H1 (cell line): Measurements from ENCODE around the gene SLC9A3. TPM values are rescaled to one million over a fixed set of nuclear protein-coding genes. Genes with fewer than 3 reads are reported as not detected.

Source experiments
- CTCF ChIA-PET: fragments of 300-600 bp; sonication (Branson Sonifier 250); formaldehyde crosslinking; loops from one replicate; lab custom pipeline; 2021; ENCODE audit not compliant: partially characterized antibody; lab: Charles Lee
- POLR2A ChIA-PET: fragments of 300-600 bp; sonication (Branson Sonifier 250); formaldehyde crosslinking; loops from one replicate; lab custom pipeline; 2021; ENCODE audit warnings: inconsistent platforms; ENCODE audit not compliant: partially characterized antibody; lab: Charles Lee
- DNase-seq, 2 experiments: peaks; one replicate each; pipeline versions ENCODE4 v3.0.0 to v3.0.0-alpha.2; 2010 to 2022; ENCODE audit warnings: low spot score in 2 of 2, low read depth in 1 of 2, mixed read lengths in 1 of 2
- FAIRE-seq: peaks from 2 replicates; lab custom pipeline; 2011; peaks lifted over from hg19 to GRCh38; lab: Jason Lieb, UNC
- H2AFZ ChIP-seq: 2 replicates; pipeline ENCODE4 v1.8.1; 2012; ENCODE audit warnings: low read length, inconsistent platforms
- H2AK5ac ChIP-seq: 2 replicates; pipeline ENCODE4 v1.6.1; 2013; ENCODE audit warnings: low read depth, low read length
- H2BK120ac ChIP-seq: replicated peaks from 2 replicates; pipeline ENCODE3; 2013; ENCODE audit warnings: low read depth, low read length, inconsistent platforms
- H2BK12ac ChIP-seq: 2 replicates; pipeline ENCODE4 v1.6.1; 2013; ENCODE audit warnings: low read depth, low read length
- H2BK15ac ChIP-seq: 2 replicates; pipeline ENCODE4 v1.6.1; 2013; ENCODE audit warnings: low read length
- H2BK20ac ChIP-seq: 2 replicates; pipeline ENCODE4 v1.6.1; 2013; ENCODE audit warnings: low read length
- H2BK5ac ChIP-seq: 2 replicates; pipeline ENCODE4 v1.6.1; 2013; ENCODE audit warnings: low read depth, low read length
- H3K14ac ChIP-seq: 2 replicates; pipeline ENCODE4 v1.6.1; 2013; ENCODE audit warnings: inconsistent platforms; ENCODE audit not compliant: insufficient read length
- H3K18ac ChIP-seq: 2 replicates; pipeline ENCODE4 v1.6.1; 2013; ENCODE audit warnings: low read length; ENCODE audit errors: extremely low read depth
- H3K23ac ChIP-seq: 2 replicates; pipeline ENCODE4 v1.6.1; 2013; ENCODE audit warnings: inconsistent platforms; ENCODE audit not compliant: insufficient read length
- H3K23me2 ChIP-seq: 2 replicates; pipeline ENCODE4 v1.6.1; 2013; ENCODE audit warnings: low read depth, low read length
- H3K27ac ChIP-seq: 2 replicates; pipeline ENCODE4 v1.6.1; 2011; ENCODE audit warnings: low read depth, low read length, inconsistent platforms
- H3K27me3 ChIP-seq, 4 experiments: replicated peaks in 1 of 4; 1 replicate in 1 of 4; 2 replicates in 3 of 4; pipeline versions ENCODE4 v1.6.1 to v1.8.1; 2011 to 2013; ENCODE audit warnings: low read length in 3 of 4, mild to moderate bottlenecking in 3 of 4, inconsistent platforms in 2 of 4, mixed read lengths in 2 of 4, moderate library complexity in 1 of 4; ENCODE audit not compliant: control insufficient read depth in 3 of 4, insufficient read depth in 3 of 4; ENCODE audit errors: extremely low read depth in 1 of 4
- H3K36me3 ChIP-seq, 4 experiments: 2 replicates each; pipeline versions ENCODE4 v1.6.1 to v1.8.1; 2011 to 2013; ENCODE audit warnings: mild to moderate bottlenecking in 4 of 4, low read length in 3 of 4, moderate library complexity in 2 of 4, control low read depth in 1 of 4, inconsistent platforms in 1 of 4; ENCODE audit not compliant: insufficient read depth in 4 of 4, control insufficient read depth in 2 of 4
- H3K4ac ChIP-seq: replicated peaks from 2 replicates; pipeline ENCODE3; 2013; ENCODE audit warnings: low read length, low read depth, mixed read lengths, inconsistent platforms; ENCODE audit not compliant: insufficient read length
- H3K4me1 ChIP-seq, 4 experiments: replicated peaks in 1 of 4; 1 replicate in 1 of 4; 2 replicates in 3 of 4; pipeline versions ENCODE4 v1.6.1 to v1.8.1; 2011 to 2013; ENCODE audit warnings: low read length in 3 of 4, inconsistent platforms in 2 of 4, mixed read lengths in 1 of 4; ENCODE audit not compliant: insufficient read depth in 4 of 4, control insufficient read depth in 3 of 4
- H3K4me2 ChIP-seq, 2 experiments: 2 replicates each; pipeline versions ENCODE4 v1.6.1 to v1.8.1; 2011 to 2013; ENCODE audit warnings: low read depth in 2 of 2, low read length in 2 of 2, control low read depth in 1 of 2, inconsistent platforms in 1 of 2, mild to moderate bottlenecking in 1 of 2; ENCODE audit not compliant: insufficient read depth in 1 of 2
- H3K4me3 ChIP-seq, 4 experiments: fragments of 200-600, 300-600 bp in 1 of 4; sonication (generic), shearing (Covaris generic), sonication (Bioruptor Twin) in 1 of 4; 2 replicates each; pipeline versions ENCODE4 v1.5.1 to v1.8.1; 2011 to 2016; ENCODE audit warnings: low read length in 4 of 4, low read depth in 3 of 4, control low read depth in 2 of 4, inconsistent platforms in 2 of 4, mild to moderate bottlenecking in 2 of 4, mixed read lengths in 1 of 4, moderate library complexity in 1 of 4; ENCODE audit not compliant: insufficient read depth in 2 of 4; ENCODE audit errors: extremely low read depth in 1 of 4
- H3K56ac ChIP-seq: replicated peaks from 2 replicates; pipeline ENCODE3; 2013; ENCODE audit warnings: low read depth, mild to moderate bottlenecking, mixed read lengths, low read length, inconsistent platforms; ENCODE audit not compliant: insufficient read length
- H3K79me1 ChIP-seq: 2 replicates; pipeline ENCODE4 v1.6.1; 2013; ENCODE audit warnings: low read depth, low read length, control low read depth
- H3K79me2 ChIP-seq, 2 experiments: 2 replicates each; pipeline versions ENCODE4 v1.6.1 to v1.8.1; 2012 to 2013; ENCODE audit warnings: low read length in 2 of 2, mild to moderate bottlenecking in 2 of 2, inconsistent platforms in 1 of 2; ENCODE audit not compliant: insufficient read depth in 2 of 2, control insufficient read depth in 1 of 2
- H3K9ac ChIP-seq, 4 experiments: replicated peaks in 1 of 4; 1 replicate in 1 of 4; 2 replicates in 3 of 4; pipeline versions ENCODE4 v1.6.1 to v1.8.1; 2011 to 2013; ENCODE audit warnings: low read depth in 3 of 4, low read length in 3 of 4, control low read depth in 2 of 4, mild to moderate bottlenecking in 2 of 4, moderate library complexity in 2 of 4, inconsistent platforms in 1 of 4; ENCODE audit errors: extremely low read depth in 1 of 4
- H3K9me3 ChIP-seq, 2 experiments: 2 replicates each; pipeline versions ENCODE4 v1.6.1 to v1.8.1; 2012 to 2013; ENCODE audit warnings: mild to moderate bottlenecking in 2 of 2, moderate library complexity in 2 of 2, control low read depth in 1 of 2, inconsistent platforms in 1 of 2, low read depth in 1 of 2, low read length in 1 of 2, mixed read lengths in 1 of 2; ENCODE audit not compliant: insufficient read depth in 2 of 2
- H4K20me1 ChIP-seq, 2 experiments: replicated peaks in 1 of 2; 2 replicates each; pipeline versions ENCODE3 to v1.8.1; 2011 to 2013; ENCODE audit warnings: inconsistent platforms in 2 of 2, low read length in 2 of 2, mild to moderate bottlenecking in 1 of 2; ENCODE audit not compliant: insufficient read depth in 2 of 2, control insufficient read depth in 1 of 2
- H4K5ac ChIP-seq: 2 replicates; pipeline ENCODE4 v1.6.1; 2013; ENCODE audit warnings: low read length, low read depth, mixed read lengths, inconsistent platforms; ENCODE audit not compliant: insufficient read length
- H4K8ac ChIP-seq: 2 replicates; pipeline ENCODE4 v1.8.0; 2013; ENCODE audit warnings: mild to moderate bottlenecking, moderate library complexity, low read length, inconsistent platforms; ENCODE audit not compliant: insufficient read depth; ENCODE audit errors: extremely low read depth
- H4K91ac ChIP-seq: replicated peaks from 2 replicates; pipeline ENCODE3; 2013; ENCODE audit warnings: low read length, mixed read lengths, inconsistent platforms; ENCODE audit not compliant: insufficient read length
- BACH1 ChIP-seq: IDR thresholded peaks from 2 replicates; pipeline ENCODE4 v1.6.1; 2012; ENCODE audit warnings: low read length, improper control_type of control experiment
- CTCF ChIP-seq, 3 experiments: IDR thresholded peaks; 1 replicate in 2 of 3; 2 replicates in 1 of 3; pipeline versions ENCODE4 v1.5.1 to v1.6.1; 2011; ENCODE audit warnings: low read length in 3 of 3, mild to moderate bottlenecking in 3 of 3, inconsistent platforms in 2 of 3, low read depth in 1 of 3, moderate library complexity in 1 of 3; ENCODE audit not compliant: insufficient read depth in 1 of 3; ENCODE audit errors: control extremely low read depth in 1 of 3
- HDAC2 ChIP-seq, 2 experiments: fragments of 300-600 bp in 1 of 2; sonication (generic) in 1 of 2; IDR thresholded peaks; 2 replicates each; pipeline ENCODE4 v1.6.1; 2011 to 2012; ENCODE audit warnings: low read depth in 2 of 2, low read length in 2 of 2, mild to moderate bottlenecking in 2 of 2, moderate library complexity in 2 of 2, borderline replicate concordance in 1 of 2, inconsistent platforms in 1 of 2
- KDM1A ChIP-seq: fragments of 200-600, 300-600 bp; sonication (generic); IDR thresholded peaks from 2 replicates; pipeline ENCODE4 v1.7.1; 2016; ENCODE audit warnings: mild to moderate bottlenecking, low read length, borderline replicate concordance
- KDM4A ChIP-seq: IDR thresholded peaks from one replicate; pipeline ENCODE4 v1.7.1; 2012; ENCODE audit warnings: low read depth, mild to moderate bottlenecking, moderate library complexity, low read length, inconsistent platforms; ENCODE audit not compliant: severe bottlenecking
- SIN3A ChIP-seq, 2 experiments: IDR thresholded peaks in 1 of 2; conservative IDR thresholded peaks in 1 of 2; 2 replicates each; pipeline ENCODE4 v1.6.1; 2011 to 2012; ENCODE audit warnings: low read length in 2 of 2, improper control_type of control experiment in 1 of 2, low read depth in 1 of 2, mild to moderate bottlenecking in 1 of 2
- SP4 ChIP-seq: IDR thresholded peaks from 2 replicates; pipeline ENCODE4 v1.6.1; 2012; ENCODE audit warnings: low read length, inconsistent platforms
- YY1 ChIP-seq: IDR thresholded peaks from 2 replicates; pipeline ENCODE4 v1.6.1; 2011; ENCODE audit warnings: low read depth, mild to moderate bottlenecking, low read length
- WGBS, 2 experiments: shearing (Covaris generic) in 1 of 2; methylation state at CpG; one replicate each; pipeline versions ENCODE4 v1.1.6 to v1.1.7; 2013 to 2015; ENCODE audit warnings: low lambda C conversion rate in 2 of 2, mixed read lengths in 2 of 2, inconsistent platforms in 1 of 2, low coverage in 1 of 2, missing lambda C conversion rate in 1 of 2; ENCODE audit not compliant: insufficient replicate concordance in 2 of 2, insufficient coverage in 1 of 2, insufficient read length in 1 of 2; ENCODE audit errors: extremely low coverage in 1 of 2, missing lambda C conversion rate in 1 of 2; 5-methylcytosine and 5-hydroxymethylcytosine counted together
- polyA plus RNA-seq, 7 experiments: library from polyadenylated mRNA; depleted of rRNA in 3 of 7; stranded (reverse) in 5 of 7; unstranded in 2 of 7; fragments of >200 nt in 5 of 7; fragments of 200-250 nt in 2 of 7; gene quantifications; 1 replicate in 5 of 7; 2 replicates in 1 of 7; 4 replicates in 1 of 7; pipeline versions ENCODE4 v1.2.1 to v1.2.3, GENCODE V29; 2011 to 2013; ENCODE audit warnings: missing spikeins in 2 of 7, mixed read lengths in 2 of 7
- total RNA-seq: library from RNA; stranded (reverse); fragmentation: NEBNext Ultra II Directional; extraction: Animal tissue kit (Norgen Biotek cat#: 25700); gene quantifications from 2 replicates; pipeline ENCODE4 v1.2.1, GENCODE V29; 2021

SLC9A3 gene
- total and polyA plus RNA-seq, 2 of the 8 experiments (the other 6 are each of a cell fraction or from before 2014, with no cell fraction given), result 0.95 to 1.0 TPM

GRCh38 chr5:473551-474192 is 50.6 kb downstream of the SLC9A3 start:
- CTCF ChIA-PET, result interaction anchor here (0.7 to 1.4 kb wide), 2 partner anchors 29 to 31 kb away, joined by 3 to 7 read pairs; no protein-coding TSS in a partner anchor
- no peak for FAIRE-seq
- no peak for TF ChIP-seq HDAC2 (IDR thresholded peaks at IDR 0.05; ENCODE audit: borderline replicate concordance in 1 of 2, low read depth in 2 of 2, low read length in 2 of 2)
- no peak for TF ChIP-seq CTCF (IDR thresholded peaks at IDR 0.05; ENCODE audit: control extremely low read depth in 1 of 3, insufficient read depth in 1 of 3, low read depth in 1 of 3, low read length in 3 of 3)
- TF ChIP-seq SP4, result no peak
- no peak for TF ChIP-seq YY1
- TF ChIP-seq SIN3A (conservative IDR thresholded peaks at IDR 0.05 in 1 of 2, IDR thresholded peaks at IDR 0.05 in 1 of 2; ENCODE audit: low read depth in 1 of 2, low read length in 2 of 2), result no peak
- TF ChIP-seq BACH1, result no peak
- TF ChIP-seq KDM4A, result peak; percentile 9
- TF ChIP-seq KDM1A, result no peak

More at GRCh38 chr5:473551-474192, 50.6 kb downstream of the SLC9A3 start:
- H2BK20ac ChIP-seq, result no peak overlapping the region
- H2BK120ac ChIP-seq, result no peak overlapping the region
- H3K4me3 ChIP-seq, result peak overlapping the region; percentile 63 to 76 (median 64)
- no peak overlapping the region for H2BK12ac ChIP-seq
- no peak overlapping the region for H3K4ac ChIP-seq
- H3K9ac ChIP-seq, result no peak overlapping the region
- H3K9me3 ChIP-seq, result no peaks in the 10 kb centered on the region
- H2BK5ac ChIP-seq, result no peak overlapping the region
- no peak overlapping the region for H2AK5ac ChIP-seq
- no peak overlapping the region for H3K23ac ChIP-seq
- H2AFZ ChIP-seq, result no peak overlapping the region
- 0 out of 8 replicates have a peak, but pooled peaks cover 0 to 2% (median 0%) of the 10 kb centered on the region in 4 experiments for H3K36me3 ChIP-seq
- H3K4me2 ChIP-seq, result peak overlapping the region; percentile 44 to 98
- H3K27ac ChIP-seq, result no peak overlapping the region
- POLR2A ChIA-PET, result interaction anchor here (0.9 to 2.0 kb wide), 6 partner anchors 14 to 58 kb away, joined by 3 to 5 read pairs (median 4); no protein-coding TSS in a partner anchor
- peaks cover 13 to 35% (median 28%) of the 10 kb centered on the region in 4 experiments for H3K27me3 ChIP-seq
- DNase-seq, result peak in 1 of 2 experiments; percentile 70
- H4K5ac ChIP-seq, result no peak overlapping the region
- no peak overlapping the region for H3K14ac ChIP-seq
- H3K79me2 ChIP-seq, result no peaks in the 10 kb centered on the region
- H3K4me1 ChIP-seq, result peaks cover 0 to 11% (median 6%) of the 10 kb centered on the region in 4 experiments; a peak in 4 of 7 replicates
- H4K91ac ChIP-seq, result no peak overlapping the region
- no peak overlapping the region for H2BK15ac ChIP-seq
- peaks cover 4 to 23% of the 10 kb centered on the region in 2 experiments for H4K20me1 ChIP-seq
- H3K23me2 ChIP-seq, result peaks cover 15% of the 10 kb centered on the region; the same call in 1 of the 2 replicates
- H3K56ac ChIP-seq, result no peak overlapping the region
- H3K18ac ChIP-seq, result no peak overlapping the region; the same call in 1 of the 2 replicates
- H3K79me1 ChIP-seq, result no peaks in the 10 kb centered on the region; the same call in 1 of the 2 replicates
- 1% methylated on average over 19 of the region's 44 CpGs; no CpG with 5 or more reads in 1 of the 2 experiments for WGBS, 2 experiments
- peak overlapping the region; percentile 80 for H4K8ac ChIP-seq
